ENCODE measurements around the gene MARCHF2.

DNA sequence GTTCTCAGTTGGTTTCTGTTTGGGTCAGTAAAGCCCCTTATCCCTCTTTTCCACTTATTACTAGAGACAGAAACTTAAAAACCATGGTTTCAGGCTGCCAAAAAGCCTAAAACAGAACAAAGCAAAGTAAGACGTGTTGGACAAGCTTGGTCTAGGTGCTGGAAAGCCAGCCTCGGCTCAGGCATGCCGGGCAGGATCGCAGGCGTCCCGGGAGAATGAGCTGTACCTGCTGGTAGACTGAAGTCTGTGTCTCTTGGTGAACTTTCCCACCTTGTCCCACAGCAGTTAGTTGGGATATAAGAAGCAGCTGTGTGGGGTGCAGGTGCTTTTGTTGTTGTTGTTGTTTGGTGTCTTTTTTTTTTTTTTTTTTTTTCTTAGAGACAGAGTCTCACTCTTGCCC is 68.5 kb downstream of the MARCHF2 start:
- TF ChIP-seq ZBTB1 (tag by site-specific recombination; IDR thresholded peaks at IDR 0.05) = no peak
- TF ChIP-seq, protein P1, sequence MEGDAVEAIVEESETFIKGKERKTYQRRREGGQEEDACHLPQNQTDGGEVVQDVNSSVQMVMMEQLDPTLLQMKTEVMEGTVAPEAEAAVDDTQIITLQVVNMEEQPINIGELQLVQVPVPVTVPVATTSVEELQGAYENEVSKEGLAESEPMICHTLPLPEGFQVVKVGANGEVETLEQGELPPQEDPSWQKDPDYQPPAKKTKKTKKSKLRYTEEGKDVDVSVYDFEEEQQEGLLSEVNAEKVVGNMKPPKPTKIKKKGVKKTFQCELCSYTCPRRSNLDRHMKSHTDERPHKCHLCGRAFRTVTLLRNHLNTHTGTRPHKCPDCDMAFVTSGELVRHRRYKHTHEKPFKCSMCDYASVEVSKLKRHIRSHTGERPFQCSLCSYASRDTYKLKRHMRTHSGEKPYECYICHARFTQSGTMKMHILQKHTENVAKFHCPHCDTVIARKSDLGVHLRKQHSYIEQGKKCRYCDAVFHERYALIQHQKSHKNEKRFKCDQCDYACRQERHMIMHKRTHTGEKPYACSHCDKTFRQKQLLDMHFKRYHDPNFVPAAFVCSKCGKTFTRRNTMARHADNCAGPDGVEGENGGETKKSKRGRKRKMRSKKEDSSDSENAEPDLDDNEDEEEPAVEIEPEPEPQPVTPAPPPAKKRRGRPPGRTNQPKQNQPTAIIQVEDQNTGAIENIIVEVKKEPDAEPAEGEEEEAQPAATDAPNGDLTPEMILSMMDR (tag by site-specific recombination; IDR thresholded peaks at IDR 0.05) = no peak
